ENCODE results near the gene AQP5.

Gene AQP5

DNA sequence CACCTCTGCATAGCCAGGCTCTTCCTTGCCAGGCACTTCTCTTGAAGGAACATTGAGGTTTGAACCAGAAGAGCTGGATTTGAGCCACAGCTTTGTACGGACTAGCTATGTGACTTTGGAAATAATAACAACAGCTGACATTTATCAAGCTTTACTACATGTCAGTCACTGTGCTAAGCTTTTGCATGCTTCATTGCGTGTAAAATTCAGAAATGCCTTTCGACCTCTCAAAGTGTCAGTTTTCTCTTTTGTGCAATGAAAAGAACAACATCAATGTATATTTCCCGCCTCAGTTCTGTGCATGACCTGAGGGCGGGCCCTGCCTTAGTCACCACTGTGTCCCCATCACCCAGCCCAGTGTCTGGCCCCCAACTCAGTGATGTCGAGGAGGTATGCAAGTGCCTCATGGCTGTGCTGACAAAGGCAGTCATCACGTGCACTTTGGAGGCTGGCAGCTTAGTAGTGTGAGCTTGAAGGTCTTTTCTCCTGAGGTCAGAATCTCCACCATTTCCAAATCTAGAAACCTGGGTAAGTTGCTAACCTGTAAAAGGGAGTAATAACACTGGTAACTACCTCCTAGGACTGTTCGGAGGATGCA is 29.0 kb upstream of the AQP5 start:
- no peak for DNase-seq

DNA sequence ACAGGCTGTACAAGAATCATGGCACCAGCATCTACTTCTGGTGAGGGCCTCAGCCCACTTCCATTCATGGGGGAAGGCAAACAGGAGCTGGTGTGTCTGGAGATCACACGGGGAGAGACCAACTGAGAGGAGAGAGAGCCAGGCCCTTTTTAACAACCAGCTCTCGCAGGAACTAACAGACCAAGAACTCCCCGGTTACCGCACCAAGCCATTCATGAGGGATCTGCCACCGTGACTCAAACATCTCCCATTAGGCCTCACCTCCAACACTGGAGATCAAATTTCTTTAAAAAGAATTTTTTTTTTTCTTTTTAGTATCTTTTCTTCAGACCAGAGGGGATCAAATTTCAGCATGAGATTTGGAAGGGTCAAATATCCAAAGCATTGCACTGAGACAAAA is 27.9 kb upstream of the AQP5 start:
- no peak for DNase-seq

DNA sequence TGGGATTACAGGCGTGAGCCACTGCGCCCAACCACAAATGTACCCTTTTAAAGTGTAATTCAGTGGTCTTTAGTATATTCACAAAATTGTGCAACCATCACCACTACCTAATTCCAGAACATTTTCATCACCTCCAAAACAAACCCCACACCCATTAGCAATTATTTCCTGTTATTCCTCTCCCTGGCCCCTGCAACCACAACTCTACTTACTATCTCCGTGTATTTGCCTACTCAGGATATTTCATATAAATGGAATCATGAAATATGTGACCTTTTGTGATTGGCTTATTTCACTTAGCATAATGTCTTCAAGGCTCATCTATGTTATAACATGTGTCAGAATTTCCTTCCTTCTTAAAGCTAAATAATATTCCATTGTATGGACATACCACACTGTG is 27.2 kb upstream of the AQP5 start:
- DNase-seq = no peak

DNA sequence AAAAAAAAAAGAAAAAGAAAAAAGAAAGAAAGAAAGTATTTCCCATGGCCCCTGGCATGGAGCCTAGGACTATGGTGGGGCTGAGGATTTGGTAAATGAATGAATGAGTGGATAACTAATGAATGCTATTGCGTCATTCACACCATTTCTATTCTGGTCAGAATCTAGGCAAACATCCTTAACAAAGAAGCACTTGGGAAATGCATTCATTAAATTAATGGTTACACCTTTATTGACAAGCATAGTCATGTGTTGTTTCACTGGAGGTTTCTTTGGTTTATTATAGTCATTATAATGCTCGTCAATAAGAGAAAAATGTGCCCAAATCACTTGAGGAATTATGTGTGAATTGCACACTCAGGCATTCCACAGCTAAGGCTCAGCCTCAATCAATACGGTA is 24.7 kb upstream of the AQP5 start:
- DNase-seq = no peak

DNA sequence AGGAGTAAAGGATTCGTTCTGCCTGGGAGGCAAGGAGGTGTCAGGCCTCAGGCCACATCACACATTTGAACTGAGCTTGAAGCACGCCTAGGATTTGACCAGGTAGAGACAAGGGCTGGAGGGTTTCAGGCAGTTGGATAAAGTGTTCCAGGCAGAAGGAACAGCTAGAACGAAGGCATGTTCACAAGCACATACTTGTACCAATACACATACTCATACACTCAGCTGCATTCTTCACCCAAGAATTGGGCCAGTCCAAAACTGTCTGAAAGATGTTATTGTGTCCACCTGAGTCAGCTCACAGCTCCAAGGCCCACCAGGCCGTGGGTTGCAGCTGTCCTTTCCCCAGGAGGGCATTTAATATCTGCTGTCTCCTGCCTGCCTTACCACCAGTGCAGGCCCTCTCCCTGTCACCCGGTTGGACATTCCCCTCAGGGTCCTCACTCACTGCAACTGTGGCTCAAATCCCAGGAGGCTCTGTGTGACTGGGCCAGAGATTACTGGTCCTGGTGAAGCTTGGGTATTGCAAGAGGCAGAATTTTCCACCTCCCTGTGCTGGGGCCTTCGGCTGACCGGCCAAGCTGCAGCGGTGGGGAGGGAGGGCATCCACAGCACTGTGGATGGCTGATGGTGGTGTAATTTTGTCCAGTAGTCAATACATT is 23.9 kb upstream of the AQP5 start:
- no peak for DNase-seq

DNA sequence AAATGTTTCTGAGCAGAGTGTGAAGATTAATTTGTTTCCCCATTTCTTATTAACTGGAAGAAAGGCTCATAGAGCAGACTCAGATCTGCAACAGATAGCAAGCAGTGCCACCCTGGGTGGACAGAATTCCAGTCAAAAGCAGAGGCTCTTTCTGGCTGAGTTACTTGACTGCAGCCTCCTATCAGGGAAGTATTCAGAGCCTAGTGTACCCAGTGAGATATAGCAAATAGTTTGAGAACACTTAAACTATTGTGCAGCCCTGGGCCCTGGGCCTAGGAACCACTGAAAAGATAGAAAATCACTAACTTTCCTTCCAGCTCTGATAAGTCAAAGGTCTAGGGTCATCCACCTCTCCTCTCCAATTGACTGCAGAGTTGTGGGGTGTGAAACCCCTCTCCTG is 22.4 kb upstream of the AQP5 start:
- no peak for DNase-seq

DNA sequence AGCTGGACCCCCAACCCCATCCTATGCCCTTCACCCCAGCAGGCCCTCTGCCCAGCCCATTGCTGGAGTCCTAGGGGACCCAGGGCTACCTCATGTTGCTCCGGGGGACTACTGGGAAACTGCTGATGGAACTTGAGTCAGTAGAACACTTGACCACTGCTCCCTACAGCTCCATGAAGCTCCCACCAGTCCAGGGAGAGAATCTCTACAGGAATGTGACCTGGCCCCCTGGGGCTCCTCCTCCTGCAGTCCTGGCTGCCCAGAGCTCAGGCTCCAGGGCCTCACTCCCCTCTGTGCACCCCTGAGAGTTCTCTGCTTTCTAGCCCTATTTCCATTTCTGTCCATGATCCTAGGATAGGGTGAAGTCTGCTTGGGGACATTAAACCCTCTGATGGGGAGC is 22.0 kb upstream of the AQP5 start:
- DNase-seq = no peak

DNA sequence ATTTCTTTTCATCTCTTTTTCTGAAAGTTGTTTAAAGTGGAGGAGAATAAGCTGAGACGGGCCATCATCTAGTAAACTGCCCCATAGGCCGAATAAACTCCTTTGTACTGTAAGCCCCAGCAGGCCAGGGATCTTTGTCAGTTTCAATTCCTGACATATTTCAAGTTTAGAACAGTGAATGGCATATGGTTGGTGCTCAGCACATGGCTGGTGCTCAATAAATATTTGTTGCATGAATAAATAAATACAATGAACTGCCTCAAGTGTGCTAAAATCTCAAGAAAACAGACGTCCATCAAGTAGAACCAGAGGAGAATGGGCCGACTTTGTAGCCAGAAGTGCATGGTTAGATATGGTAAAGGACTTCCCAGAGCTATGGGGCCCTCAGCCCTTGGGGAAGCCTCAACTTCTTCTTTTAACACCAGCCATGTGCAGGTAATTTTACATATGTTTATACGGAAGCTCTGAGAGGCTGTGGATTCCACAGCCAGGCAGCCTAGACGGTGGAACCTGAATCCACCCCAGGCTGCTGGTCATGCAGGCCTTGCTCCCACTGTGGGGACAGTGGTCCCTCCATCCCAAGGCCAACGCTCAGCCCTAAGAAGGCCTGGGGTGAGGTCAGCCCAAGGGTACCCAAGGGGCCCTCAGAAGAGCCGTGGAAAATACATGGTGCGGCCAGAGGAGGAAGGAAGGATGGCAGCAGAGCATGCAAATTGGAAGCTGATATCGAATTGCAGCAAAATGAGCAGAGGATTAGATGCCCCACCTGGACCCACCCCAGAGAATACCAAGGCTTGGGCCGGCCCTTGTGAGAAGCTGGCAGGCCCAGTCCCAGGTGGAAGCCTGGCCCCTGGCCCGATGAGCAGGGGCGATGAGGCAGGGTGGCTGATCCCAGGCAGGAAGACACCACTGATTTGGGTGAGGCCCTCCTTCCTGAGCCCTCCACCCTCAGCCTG is 19.8 kb upstream of the AQP5 start:
- no peak for DNase-seq

DNA sequence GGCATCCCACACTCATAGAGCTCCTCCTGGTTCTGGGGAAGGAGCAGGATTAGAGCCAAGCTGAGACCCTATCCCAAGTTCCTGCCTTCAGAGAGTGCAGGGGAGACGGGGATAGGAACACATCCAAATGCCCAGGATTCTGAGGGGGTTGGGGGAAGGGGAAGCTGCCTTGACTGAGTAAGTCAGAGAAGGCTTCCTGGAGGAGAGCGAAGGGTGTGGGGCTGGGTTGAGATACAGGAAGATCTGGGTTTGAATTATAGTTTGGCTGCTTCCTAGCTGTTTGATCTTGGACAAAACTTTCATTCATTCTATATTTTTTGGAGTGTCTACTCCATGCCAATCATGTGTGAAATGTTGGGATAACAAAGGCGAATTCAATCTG is 19.2 kb upstream of the AQP5 start:
- DNase-seq = no peak

DNA sequence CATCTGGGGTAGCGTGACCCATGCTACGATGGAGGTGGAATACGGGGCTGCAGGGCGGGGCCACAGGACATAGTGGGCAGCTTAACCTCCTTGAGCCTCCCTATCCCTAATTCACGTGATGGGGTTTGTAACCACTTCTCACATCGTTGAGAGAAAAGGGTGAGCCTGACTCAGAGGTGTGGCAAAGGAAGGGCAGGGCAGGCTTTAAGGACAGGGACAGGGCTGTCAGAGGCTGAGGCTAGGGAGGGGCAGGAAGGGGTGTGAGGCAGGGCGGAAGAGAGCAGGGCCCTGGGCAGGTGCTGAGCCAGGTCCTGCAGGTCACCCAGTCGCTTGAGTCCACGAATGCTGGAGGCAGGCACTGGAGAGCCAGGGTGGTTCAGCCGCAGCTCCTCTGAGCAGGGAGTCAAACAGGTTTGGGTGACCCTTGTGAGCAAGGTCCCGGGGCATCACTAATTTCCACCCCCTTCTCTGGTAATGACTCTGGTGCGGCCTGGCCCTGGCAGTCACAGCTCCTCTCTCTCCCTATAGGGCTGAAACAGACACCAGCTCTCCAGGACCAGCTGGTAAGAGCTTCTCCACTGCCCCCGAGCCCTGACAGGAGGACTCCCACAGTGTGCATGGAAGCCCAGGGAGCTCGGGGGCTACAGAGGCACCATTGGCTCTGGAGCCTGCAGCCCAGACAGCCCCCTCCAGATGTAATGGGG is 18.6 kb upstream of the AQP5 start:
- no peak for DNase-seq

DNA sequence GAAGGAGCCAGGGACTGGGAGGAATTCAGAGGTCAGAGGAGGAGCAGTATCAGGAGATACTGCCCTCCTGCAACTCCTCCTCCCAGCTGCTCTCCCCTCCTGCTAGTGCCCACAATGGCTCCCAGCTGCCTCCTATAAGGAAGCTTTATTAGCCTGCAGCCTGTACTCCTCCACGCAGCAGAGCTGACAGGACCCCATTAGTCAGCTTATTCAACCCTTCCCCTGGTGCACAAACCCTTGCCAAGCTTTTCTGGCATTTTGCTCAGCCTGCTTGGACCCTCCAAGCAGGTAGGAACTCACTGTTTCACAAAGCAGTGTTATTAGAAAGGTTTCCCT is 18.1 kb upstream of the AQP5 start:
- no peak for DNase-seq

DNA sequence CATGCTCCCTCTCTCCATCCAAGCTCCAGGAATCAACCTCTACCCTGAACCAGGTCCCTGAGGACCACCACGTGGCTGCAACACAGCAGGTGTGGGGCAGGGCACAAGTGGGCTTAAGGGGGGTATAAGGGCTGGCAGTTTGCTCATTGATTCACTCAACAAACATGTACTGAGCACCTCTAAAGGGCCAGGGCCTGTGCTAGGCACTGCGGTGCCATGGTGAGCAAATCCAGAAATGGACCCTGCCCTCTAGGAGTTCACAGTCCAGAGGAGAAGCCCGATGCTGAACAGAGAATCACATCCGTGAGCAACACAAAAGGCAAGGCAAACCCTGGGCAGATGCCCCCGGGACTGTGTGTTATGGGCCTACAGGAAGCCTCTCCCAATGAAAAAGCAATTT is 17.6 kb upstream of the AQP5 start:
- no peak for DNase-seq

DNA sequence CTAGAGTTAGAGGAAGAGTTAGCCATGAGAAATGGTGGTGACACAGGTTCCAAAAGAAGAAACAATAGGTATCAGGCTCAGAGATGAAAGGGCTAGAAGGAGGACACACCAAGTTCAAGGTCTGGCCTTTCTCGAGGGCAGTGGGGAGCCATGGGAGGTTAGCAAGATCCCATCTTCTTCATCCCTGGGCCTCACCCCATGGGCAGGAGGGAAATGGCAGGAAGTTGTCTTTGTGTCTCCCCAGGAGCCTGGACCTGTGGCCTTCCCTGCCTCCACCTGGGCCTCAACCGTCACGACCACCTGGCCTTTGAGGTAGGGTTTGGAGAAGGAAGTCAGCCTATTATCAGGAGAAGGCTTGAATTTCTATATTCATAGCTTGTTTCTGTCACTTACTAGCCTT is 17.0 kb upstream of the AQP5 start:
- DNase-seq = no peak

DNA sequence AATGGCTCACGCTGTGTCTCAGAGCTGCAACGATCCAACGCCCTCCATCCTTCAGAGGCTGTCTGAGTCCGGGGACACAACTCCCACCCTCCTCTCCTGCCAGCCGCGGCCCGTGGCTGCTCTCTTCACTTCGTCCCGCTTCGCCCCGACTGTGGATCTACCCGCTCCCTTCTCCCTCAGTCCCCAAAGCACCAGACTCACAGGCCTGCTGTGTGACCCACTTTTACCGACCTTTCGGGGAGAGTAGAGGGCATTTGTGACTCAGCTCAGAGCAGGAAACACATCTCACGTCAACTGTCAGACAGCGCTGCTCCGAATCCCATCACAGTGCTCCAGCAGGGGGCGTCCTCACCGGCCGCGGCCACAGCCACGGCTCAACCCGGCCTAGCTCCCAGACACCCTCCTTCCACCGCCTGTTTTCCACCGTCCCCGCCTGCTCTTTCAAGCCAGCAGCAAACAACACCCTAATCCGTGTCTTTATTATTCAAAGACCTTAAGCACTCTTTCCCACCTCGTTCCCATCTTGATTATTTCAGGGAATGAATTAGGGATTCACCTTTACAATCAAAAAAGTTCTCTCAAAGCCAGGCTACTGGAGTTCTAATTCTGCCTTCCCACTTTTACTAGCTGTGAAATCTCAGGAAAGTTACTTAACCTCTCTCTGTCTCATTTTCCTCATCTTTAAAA is 16.1 kb upstream of the AQP5 start:
- peak; percentile 87 for DNase-seq

DNA sequence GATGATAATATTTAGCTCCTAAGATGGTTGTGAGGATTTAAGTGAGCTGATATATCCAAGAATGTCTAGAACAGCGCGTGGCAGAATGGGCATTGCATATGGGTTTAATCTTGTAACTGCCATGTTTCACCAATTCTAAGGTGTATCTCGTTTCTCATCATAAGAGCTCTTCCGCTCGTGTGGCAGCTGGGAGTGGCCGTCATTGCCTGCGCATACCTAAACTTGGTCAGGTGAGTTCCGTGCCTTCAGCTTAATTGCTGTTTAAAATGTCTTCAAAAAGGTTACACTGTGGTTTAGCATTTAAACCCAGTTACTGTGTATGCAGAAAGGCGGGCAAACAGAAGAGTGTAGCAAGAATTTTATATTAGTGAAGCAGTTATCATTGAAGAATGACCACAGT is 15.6 kb upstream of the AQP5 start:
- no peak for DNase-seq

DNA sequence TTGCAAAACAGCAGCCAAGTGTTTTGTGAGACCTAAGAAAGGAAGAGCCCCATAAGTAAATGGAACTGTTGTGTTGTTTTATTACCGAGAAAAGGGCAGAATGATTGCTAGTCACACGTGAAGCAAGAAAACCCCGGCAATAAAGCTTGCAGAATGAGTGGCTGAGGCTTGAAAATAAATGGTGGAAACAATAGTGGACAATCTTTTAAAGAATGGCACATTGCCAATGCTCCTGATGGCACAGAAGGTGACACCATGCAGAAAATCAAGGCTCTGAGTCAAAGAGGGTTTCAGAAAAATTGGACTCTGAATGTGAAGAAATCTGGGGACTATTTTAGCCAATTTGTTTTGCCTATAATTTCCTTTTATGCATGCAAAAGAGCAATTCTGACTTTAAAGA is 15.2 kb upstream of the AQP5 start:
- DNase-seq = no peak

DNA sequence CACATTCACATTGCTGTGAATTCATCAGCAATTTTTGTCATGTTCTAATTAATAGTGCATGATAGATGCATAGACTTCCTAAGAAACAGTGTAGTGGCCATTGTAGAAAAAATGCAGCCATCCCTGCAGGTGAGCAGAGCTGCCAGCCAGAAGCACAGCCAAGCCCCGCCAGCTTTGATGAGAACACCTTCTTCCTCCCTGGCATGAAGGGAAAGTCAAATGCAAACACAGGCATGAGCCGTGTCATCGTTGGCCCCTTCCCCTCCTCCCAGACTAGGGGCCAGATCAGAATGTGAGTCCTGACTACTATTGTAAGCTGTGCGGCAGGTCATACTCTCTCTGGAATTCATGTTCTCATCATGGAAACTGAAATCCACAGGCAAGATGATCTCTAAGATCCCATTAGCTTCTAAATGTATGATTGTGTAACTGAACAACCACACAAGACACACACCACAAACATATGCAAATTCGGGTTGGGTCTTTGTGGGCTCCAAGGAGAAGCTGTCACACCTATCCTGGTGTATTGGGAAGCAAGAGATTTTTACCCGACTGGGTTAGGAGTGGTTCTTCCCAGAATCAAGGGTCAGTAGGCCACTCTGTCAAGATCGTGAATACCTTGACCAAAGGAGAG is 14.0 kb upstream of the AQP5 start:
- no peak for DNase-seq

DNA sequence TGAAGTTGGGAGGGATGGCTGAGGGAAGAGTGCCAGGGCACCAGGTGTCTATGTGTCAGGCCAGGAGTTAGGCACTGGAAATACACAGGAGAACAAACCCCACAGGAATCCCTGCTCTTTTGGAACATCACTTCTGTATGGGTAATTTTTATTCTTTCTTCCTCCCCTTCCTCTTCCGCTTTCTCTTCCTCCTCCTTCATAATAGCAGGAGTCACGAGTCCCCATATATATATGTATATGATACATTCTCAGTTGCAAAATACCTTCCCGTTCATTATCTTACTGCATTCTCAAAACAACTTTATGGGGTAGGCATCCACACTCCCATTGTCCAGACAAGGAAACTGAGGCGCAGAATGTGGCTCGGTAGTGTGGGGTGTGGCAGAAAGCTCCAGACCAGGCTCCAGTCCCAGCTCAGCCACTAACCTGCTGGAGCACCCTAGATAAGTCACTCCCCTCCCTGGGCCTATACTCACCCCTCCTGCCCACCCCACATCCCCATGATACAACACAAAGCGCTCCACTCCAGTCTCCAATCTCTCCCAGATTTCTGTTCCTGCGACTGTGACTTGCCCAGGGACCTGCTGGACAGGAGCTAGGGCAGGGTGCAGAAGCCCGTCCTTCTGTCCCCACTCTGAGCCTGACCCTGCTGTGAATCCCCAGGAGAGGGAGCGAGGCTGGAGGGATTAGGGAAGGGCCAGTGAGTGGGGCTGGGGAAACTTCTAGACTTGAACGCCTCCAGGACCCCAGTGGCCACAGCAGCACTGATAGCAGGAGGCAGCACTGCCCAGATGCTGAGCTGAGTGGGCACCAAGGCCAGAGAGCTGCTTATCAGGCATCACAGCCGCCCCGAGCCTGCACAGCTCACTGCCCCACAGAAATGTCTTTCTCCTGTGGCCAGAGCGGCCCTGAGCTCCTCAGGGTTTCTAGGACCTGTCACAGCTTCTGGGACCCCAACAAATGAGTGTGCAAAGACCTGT is 12.5 kb upstream of the AQP5 start:
- DNase-seq = no peak

DNA sequence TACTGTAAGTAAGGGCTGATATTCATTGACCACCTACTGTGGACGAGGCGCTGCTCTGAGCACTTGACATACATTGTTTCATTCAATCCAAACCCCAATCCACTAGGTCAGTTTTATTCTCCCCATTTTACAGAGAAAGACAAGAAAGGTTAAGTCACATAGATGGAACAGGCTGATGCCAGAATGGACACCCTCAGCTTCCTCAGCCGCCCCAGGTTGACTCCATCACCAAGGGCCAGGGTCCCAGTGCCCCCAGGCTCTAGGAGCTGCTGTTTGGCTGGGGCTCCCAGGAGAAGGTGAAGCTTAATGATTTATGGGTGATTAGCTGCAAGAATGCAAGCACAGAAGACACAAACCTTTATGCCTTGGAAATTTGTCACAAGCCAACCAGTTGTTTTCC is 11.8 kb upstream of the AQP5 start:
- DNase-seq = no peak

DNA sequence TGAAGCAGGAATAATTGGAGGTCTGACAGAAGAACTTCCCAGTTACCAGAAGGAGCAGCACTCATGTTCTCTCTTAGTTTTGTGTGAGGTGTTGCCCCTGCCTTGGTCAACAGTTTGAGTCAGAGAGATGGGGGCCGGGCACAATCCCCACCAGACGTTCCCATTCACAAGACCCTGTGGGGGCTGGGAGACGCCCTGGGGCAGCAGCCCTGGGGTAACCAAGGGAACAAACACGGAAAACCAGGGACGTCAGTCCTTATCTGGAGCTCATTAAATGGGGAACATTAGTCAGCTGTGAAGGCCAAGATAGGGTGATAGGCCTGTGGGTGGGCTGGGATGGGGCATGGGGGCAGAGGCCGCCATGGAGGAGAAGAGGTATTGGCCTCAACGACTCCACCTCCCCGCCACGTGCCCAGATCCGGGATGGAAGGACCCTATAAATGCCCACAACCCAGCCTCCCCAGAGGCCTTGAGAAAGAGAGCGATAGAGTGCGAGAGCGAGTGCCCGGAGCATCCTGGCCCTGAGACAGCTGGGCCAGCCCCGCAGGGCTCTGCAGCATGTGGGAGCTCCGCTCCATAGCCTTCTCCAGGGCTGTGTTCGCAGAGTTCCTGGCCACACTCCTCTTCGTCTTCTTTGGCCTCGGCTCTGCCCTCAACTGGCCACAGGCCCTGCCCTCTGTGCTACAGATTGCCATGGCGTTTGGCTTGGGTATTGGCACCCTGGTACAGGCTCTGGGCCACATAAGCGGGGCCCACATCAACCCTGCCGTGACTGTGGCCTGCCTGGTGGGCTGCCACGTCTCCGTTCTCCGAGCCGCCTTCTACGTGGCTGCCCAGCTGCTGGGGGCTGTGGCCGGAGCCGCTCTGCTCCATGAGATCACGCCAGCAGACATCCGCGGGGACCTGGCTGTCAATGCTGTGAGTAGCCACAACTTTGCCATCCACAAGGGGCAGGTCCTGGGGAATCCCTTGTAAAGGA is 11.1 kb upstream of the AQP5 start, which contains the start of gene AQP2:
AQP2 (plus strand) TSS at position 465 of the 979 bp plus-strand sequence; CDS start at position 559, 94 bp downstream.
- DNase-seq = no peak
